Panc1 (cell line): ENCODE data around the gene SIGLEC1. TPM values are rescaled to one million over a fixed set of nuclear protein-coding genes. Genes with fewer than 3 reads are reported as not detected.

ENCODE experiments used
- ATAC-seq: fragments of 200-7000 bp; cut with Tn5 transposase; 2 replicates; pipeline ENCODE4 v1.9.1; 2020; ENCODE audit warnings: mild to moderate bottlenecking, moderate library complexity
- BruUV-seq: library from RNA; stranded (reverse); fragments of 400-500 nt; replicated peaks from 2 replicates; lab custom pipeline; 2021; lab: Mats Ljungman, UMichigan
- CTCF ChIA-PET: fragments of 300-600 bp; sonication (Branson Sonifier 250); formaldehyde crosslinking; loops from one replicate; lab custom pipeline; 2022; ENCODE audit warnings: antibody characterized with exemption; lab: Charles Lee
- POLR2A ChIA-PET: fragments of 300-600 bp; sonication (Branson Sonifier 250); formaldehyde crosslinking; loops from one replicate; lab custom pipeline; 2022; ENCODE audit warnings: antibody characterized with exemption; lab: Charles Lee
- DNase-seq: peaks from one replicate; pipeline ENCODE4 v3.0.0-alpha.2; 2010; ENCODE audit warnings: low read depth, low spot score
- H3K27ac ChIP-seq: 2 replicates; pipeline ENCODE4 v1.5.1; 2011; ENCODE audit warnings: mild to moderate bottlenecking, low read length, inconsistent platforms
- H3K27me3 ChIP-seq: fragments of 200-500 bp; sonication (Bioruptor generic); 2 replicates; pipeline ENCODE4 v1.6.0; 2014; ENCODE audit warnings: low read length, inconsistent platforms; ENCODE audit not compliant: control insufficient read depth, insufficient read depth
- H3K36me3 ChIP-seq: fragments of 200-500 bp; sonication (Bioruptor generic); 2 replicates; pipeline ENCODE4 v1.5.1; 2014; ENCODE audit warnings: inconsistent platforms, mild to moderate bottlenecking, low read length, moderate library complexity; ENCODE audit not compliant: control insufficient read depth, insufficient read depth
- H3K4me1 ChIP-seq: 2 replicates; pipeline ENCODE4 v1.5.1; 2011; ENCODE audit warnings: inconsistent platforms, mild to moderate bottlenecking, low read length, moderate library complexity; ENCODE audit not compliant: control insufficient read depth, insufficient read depth
- H3K4me3 ChIP-seq, 2 experiments: 2 replicates each; pipeline ENCODE4 v1.5.1; 2011 to 2012; ENCODE audit warnings: low read depth in 2 of 2, low read length in 2 of 2, mild to moderate bottlenecking in 2 of 2, inconsistent platforms in 1 of 2, moderate library complexity in 1 of 2
- H3K9me3 ChIP-seq: fragments of 200-500 bp; sonication (Bioruptor generic); 2 replicates; pipeline ENCODE4 v1.5.1; 2014; ENCODE audit warnings: low read depth, mild to moderate bottlenecking, inconsistent platforms, low read length, moderate library complexity; ENCODE audit not compliant: control insufficient read depth, insufficient read depth
- POLR2AphosphoS5 ChIP-seq: IDR thresholded peaks from 2 replicates; pipeline ENCODE4 v1.6.1; 2012; ENCODE audit warnings: mild to moderate bottlenecking, low read depth, low read length, moderate library complexity
- SIN3A ChIP-seq: IDR thresholded peaks from 2 replicates; pipeline ENCODE4 v1.6.1; 2012; ENCODE audit warnings: low read depth, mild to moderate bottlenecking, low read length, moderate library complexity, borderline replicate concordance; ENCODE audit not compliant: insufficient read depth
- TCF7L2 ChIP-seq: IDR thresholded peaks from 2 replicates; pipeline ENCODE4 v1.6.1; 2011; ENCODE audit warnings: mild to moderate bottlenecking, low read depth, low read length, inconsistent platforms
- in situ Hi-C: cut with HindIII; loops from 2 replicates; pipeline ENCODE4 v1.10.0; 2016; ENCODE audit warnings: low sequenced_read_pairs, low pct_unique_long_range_greater_than_20kb
- intact Hi-C: fragments of 100-400 bp; cut with micrococcal nuclease; formaldehyde crosslinking; loops from one replicate; pipeline ENCODE4 v1.10.0; 2022; ENCODE audit not compliant: unreplicated experiment
- total RNA-seq: library from RNA; stranded (reverse); gene quantifications from one replicate; pipeline ENCODE4 v1.2.1, GENCODE V29; 2021; ENCODE audit not compliant: unreplicated experiment
- TF ChIP-seq, protein P1 (sequence below), 2 experiments: IDR thresholded peaks; 2 replicates each; pipeline ENCODE4 v1.6.1; 2011 to 2012; ENCODE audit warnings: low read depth in 2 of 2, control low read depth in 1 of 2, low read length in 1 of 2, mild to moderate bottlenecking in 1 of 2, moderate library complexity in 1 of 2; ENCODE audit not compliant: insufficient read depth in 1 of 2
- TF ChIP-seq, protein P2 (sequence below): fragments of 450-650 bp; IDR thresholded peaks from 2 replicates; pipeline ENCODE4 v1.5.1; 2017; ENCODE audit warnings: mild to moderate bottlenecking

Gene SIGLEC1
- total RNA-seq, 1 experiment from 2014 or later, result 0.03 TPM

DNA sequence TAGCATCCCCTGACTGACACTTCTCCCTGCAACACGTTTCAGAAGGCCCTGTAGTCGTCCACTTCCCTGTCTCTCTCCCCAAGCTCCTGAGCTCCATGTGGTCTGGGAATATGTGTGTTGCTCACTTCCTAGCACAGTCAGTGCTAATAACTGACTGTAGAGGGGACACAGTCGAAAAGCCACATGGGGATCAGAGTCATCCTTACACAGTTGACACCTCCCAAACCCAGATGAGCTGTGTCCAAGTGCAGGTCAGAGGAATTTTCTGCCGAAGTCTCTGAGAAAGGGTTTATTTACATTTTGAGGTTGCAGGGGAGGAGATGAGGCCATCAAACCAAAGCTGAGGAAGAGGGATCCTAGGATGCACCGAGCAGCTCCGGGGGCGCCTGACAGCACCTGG lies 27.1 kb downstream of the SIGLEC1 start:
- intact Hi-C loops, result no loop called here
- DNase-seq (no peak), ATAC-seq (no peak)
- ChIA-PET CTCF (no interaction called here), POLR2A (no interaction called here)
- Histone ChIP-seq H3K27ac (no peak overlapping the region), H3K27me3 (no peaks in the 10 kb centered on the region), H3K9me3 (no peaks in the 10 kb centered on the region), H3K4me3 (no peak overlapping the region), H3K4me1 (no peaks in the 10 kb centered on the region; the same call in 1 of the 2 replicates), H3K36me3 (no peaks in the 10 kb centered on the region)
- BruUV-seq, result no TSS peak
- in situ Hi-C loops, result no loop called here
- TF ChIP-seq SIN3A, result no peak
- TF ChIP-seq, protein P1, sequence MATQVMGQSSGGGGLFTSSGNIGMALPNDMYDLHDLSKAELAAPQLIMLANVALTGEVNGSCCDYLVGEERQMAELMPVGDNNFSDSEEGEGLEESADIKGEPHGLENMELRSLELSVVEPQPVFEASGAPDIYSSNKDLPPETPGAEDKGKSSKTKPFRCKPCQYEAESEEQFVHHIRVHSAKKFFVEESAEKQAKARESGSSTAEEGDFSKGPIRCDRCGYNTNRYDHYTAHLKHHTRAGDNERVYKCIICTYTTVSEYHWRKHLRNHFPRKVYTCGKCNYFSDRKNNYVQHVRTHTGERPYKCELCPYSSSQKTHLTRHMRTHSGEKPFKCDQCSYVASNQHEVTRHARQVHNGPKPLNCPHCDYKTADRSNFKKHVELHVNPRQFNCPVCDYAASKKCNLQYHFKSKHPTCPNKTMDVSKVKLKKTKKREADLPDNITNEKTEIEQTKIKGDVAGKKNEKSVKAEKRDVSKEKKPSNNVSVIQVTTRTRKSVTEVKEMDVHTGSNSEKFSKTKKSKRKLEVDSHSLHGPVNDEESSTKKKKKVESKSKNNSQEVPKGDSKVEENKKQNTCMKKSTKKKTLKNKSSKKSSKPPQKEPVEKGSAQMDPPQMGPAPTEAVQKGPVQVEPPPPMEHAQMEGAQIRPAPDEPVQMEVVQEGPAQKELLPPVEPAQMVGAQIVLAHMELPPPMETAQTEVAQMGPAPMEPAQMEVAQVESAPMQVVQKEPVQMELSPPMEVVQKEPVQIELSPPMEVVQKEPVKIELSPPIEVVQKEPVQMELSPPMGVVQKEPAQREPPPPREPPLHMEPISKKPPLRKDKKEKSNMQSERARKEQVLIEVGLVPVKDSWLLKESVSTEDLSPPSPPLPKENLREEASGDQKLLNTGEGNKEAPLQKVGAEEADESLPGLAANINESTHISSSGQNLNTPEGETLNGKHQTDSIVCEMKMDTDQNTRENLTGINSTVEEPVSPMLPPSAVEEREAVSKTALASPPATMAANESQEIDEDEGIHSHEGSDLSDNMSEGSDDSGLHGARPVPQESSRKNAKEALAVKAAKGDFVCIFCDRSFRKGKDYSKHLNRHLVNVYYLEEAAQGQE (IDR thresholded peaks at IDR 0.05; ENCODE audit: insufficient read depth in 1 of 2, low read depth in 2 of 2, low read length in 1 of 2), result no peak
- no peak for TF ChIP-seq TCF7L2
- no peak for TF ChIP-seq POLR2AphosphoS5
- TF ChIP-seq, protein P2, sequence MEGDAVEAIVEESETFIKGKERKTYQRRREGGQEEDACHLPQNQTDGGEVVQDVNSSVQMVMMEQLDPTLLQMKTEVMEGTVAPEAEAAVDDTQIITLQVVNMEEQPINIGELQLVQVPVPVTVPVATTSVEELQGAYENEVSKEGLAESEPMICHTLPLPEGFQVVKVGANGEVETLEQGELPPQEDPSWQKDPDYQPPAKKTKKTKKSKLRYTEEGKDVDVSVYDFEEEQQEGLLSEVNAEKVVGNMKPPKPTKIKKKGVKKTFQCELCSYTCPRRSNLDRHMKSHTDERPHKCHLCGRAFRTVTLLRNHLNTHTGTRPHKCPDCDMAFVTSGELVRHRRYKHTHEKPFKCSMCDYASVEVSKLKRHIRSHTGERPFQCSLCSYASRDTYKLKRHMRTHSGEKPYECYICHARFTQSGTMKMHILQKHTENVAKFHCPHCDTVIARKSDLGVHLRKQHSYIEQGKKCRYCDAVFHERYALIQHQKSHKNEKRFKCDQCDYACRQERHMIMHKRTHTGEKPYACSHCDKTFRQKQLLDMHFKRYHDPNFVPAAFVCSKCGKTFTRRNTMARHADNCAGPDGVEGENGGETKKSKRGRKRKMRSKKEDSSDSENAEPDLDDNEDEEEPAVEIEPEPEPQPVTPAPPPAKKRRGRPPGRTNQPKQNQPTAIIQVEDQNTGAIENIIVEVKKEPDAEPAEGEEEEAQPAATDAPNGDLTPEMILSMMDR, result no peak

DNA sequence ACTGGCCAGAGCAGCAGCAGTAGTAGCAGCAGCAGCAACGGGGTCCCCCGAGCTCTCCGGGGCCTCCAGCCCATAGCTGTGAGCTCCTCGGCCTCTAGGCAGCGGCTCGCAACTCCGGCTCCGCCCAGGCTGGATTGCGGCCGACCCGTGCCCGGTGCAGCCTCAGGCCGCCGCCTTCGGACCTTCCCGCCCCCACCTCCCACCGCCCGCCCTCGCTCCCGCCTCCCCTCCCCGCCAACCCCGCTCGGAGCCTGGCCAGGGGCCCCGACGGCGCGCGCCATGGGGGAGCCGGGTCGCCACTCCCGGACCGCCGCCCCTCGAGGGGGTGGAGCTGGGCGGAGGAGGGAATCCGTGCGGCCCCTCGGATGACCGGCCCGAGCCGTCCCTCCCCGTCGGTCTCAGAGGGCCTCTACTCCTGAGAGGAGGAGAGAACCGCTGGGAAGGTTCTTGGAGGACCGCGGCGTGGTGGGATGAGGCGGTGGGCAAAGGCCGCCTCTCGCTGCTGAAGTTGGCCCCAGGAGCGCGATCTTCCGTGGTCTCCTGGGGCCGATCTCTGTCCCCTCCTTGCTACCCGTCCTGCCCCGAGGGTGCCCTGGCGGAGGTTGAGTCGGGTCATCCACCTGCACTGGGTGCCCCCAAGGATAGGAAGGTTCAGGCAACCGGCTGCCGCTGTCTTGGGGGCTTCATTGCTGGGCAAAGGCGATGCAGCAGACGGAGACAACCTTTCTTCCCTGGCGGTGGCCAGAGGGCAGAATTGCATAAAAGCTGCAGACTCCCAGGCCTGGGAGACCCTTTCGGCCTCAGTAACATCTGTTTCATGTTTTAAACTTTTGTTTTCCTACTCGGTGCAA lies 30.2 kb downstream of the SIGLEC1 start, which contains the start of gene ADAM33:
ADAM33 (minus strand) TSS at position 80 of the 851 bp plus-strand sequence; CDS start at position 74, 6 bp downstream.
- CTCF ChIA-PET, result no interaction called here
- no TSS peak for BruUV-seq
- H3K4me3 ChIP-seq, result peak within 1 kb of the TSS; percentile 19 to 23

More for the DNA sequence above, 30.2 kb downstream of the SIGLEC1 start, which contains the start of gene ADAM33:
- intact Hi-C loops, result no loop called here
- POLR2A ChIA-PET, result interaction anchor here (0.6 kb wide), 2 partner anchors 7 to 101 kb away, joined by 3 to 4 read pairs; no protein-coding TSS in a partner anchor
- no peaks in the 10 kb centered on the region for H3K27me3 ChIP-seq
- ATAC-seq, result peak; percentile 41
- H3K9me3 ChIP-seq, result no peaks in the 10 kb centered on the region
- H3K36me3 ChIP-seq, result no peaks in the 10 kb centered on the region
- no peak for DNase-seq
- TF ChIP-seq TCF7L2 (no peak), SIN3A (no peak), POLR2AphosphoS5 (no peak)
- TF ChIP-seq, protein P1 (IDR thresholded peaks at IDR 0.05; ENCODE audit: insufficient read depth in 1 of 2, low read depth in 2 of 2, low read length in 1 of 2), result no peak
- TF ChIP-seq, protein P2, result no peak
- H3K27ac ChIP-seq, result no peak within 1 kb of the TSS
- in situ Hi-C loops, result no loop called here
- no peaks in the 10 kb centered on the region; the same call in 1 of the 2 replicates for H3K4me1 ChIP-seq
